GM12873 (cell line): ENCODE results near the gene CRYL1.

Experiments
- TF ChIP-seq, protein P1 (sequence below): IDR thresholded peaks from 2 replicates; pipeline ENCODE4 v1.5.1; 2012; ENCODE audit warnings: low read depth, mild to moderate bottlenecking, moderate library complexity, low read length, control low read depth; ENCODE audit not compliant: insufficient read depth; ENCODE audit errors: missing control alignments

Gene CRYL1

DNA sequence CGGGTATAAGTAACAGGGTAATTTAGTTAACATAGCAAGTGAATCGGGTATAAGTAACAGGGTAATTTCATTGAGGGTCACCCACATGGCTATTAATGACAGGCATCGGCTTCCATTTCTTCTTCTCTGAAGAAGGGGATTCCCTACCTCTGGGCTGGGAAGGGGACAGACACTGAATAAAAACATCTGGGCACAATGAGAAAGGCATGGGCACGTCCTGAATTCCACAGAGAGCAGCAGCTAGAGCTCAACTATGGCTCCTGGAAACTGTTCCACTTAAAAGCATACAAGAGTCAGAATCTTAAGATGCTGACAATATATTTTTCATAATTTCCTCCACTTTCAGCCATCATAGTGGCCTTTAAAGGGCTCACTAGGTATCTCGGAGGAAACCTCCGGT lies 51.8 kb downstream of the CRYL1 start:
- TF ChIP-seq, protein P1, sequence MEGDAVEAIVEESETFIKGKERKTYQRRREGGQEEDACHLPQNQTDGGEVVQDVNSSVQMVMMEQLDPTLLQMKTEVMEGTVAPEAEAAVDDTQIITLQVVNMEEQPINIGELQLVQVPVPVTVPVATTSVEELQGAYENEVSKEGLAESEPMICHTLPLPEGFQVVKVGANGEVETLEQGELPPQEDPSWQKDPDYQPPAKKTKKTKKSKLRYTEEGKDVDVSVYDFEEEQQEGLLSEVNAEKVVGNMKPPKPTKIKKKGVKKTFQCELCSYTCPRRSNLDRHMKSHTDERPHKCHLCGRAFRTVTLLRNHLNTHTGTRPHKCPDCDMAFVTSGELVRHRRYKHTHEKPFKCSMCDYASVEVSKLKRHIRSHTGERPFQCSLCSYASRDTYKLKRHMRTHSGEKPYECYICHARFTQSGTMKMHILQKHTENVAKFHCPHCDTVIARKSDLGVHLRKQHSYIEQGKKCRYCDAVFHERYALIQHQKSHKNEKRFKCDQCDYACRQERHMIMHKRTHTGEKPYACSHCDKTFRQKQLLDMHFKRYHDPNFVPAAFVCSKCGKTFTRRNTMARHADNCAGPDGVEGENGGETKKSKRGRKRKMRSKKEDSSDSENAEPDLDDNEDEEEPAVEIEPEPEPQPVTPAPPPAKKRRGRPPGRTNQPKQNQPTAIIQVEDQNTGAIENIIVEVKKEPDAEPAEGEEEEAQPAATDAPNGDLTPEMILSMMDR = no peak

DNA sequence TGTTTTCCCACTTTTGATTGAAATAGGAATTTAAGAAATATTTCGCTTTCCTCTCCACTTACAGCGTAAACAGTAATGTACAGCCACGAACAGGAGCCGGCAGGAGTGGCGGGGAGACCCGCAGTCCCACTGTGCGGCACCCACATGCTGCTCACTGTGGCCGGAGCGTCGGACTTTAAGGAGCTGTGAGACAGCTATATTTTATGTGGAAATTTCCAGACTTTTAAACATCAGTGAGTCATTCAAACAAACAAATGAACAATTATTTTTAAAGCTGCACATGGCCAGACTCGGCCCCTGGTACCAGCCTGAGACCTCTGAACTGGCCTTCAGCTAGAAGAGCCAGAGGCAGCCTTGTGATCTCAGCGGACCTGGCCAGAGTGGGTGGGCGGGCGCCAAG lies 52.5 kb downstream of the CRYL1 start:
- TF ChIP-seq, protein P1 = no peak

DNA sequence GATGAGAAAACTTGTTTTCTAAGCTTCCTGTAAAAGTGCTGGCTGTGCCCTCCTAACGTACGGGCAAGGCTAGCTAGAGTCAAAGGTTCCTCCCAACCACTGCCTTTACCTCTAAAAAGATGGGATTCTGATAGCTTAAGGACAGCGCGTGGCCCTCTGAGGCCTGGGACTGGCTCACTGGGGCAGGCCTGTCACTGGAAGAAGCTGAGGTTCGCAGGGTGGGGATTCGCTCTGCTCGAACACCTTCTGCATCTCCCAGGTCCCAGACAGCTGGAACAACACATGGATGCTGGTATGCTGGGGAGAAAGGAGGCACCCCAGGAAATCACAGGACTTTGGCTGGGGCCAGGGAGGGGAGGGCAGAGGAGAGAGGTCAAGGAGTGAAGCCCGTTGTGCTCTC lies 53.1 kb downstream of the CRYL1 start:
- TF ChIP-seq, protein P1 = no peak

DNA sequence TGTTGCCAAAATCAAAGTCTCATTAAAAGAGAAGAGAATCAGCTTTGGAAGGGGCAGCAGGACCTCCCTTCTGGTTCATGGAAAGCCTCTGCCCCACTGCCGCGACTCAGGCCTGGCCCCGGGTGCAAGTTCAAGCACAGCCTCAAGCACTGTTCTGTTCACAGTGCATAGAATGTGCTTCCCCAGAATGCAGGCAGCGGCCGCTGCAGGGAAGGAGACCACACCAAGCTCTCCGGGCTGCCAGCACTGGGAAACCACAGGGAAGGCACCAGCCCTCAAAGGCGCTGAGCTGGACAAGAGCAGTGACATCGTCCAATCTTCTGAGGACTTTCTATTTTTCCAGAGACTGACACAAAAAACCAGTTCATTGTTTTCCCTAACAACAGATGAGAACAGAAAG lies 55.5 kb downstream of the CRYL1 start:
- TF ChIP-seq, protein P1 = no peak

DNA sequence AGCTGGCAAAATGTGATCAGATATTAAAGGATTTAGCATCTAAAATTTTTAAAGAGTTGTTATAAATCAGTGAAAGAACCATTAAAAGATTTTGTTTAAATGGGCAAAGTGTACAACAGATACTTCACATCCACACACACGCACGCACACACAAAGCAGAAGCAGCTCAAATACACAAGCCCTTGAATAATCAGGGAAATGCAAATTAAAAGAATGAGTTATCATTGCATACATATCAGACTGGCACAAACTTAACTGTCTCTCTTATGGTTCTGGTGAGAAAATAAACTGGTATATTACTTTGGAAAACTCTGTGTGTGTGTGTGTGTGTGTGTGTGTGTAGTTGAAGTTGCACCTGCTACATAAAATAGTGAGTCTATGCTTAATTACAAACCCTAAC lies 59.3 kb downstream of the CRYL1 start:
- TF ChIP-seq, protein P1 = no peak

DNA sequence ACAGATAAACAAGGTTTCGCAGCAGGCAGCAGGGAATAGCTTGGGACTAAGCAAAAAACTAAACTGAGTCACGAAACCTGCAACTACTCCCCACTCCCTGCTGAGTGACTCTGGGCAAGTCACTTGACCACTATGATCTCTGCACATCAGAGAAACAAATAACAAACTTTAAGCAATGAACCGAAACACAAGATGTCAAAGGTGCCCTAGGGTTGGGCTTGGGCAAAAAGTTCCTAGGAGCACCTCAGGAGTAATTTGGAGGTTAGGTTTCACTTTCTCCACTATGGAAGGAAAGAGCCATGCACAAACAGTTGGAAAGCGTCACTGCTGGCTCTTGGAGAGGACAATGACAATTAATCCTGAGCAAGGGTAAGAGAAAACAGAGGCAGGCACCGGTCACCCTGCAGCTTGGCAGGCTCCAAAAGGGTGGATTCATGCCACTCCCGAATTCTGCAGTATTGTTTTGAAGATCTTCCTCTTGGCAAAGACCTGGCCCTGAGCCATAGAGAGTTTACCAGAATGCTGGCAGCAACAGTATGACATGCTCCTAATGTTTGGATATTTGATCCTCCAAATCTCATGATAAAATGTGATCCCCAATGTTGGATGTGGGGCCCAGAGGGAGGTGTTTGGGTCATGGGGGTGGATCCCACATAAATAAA lies 60.3 kb downstream of the CRYL1 start:
- TF ChIP-seq, protein P1 = no peak

DNA sequence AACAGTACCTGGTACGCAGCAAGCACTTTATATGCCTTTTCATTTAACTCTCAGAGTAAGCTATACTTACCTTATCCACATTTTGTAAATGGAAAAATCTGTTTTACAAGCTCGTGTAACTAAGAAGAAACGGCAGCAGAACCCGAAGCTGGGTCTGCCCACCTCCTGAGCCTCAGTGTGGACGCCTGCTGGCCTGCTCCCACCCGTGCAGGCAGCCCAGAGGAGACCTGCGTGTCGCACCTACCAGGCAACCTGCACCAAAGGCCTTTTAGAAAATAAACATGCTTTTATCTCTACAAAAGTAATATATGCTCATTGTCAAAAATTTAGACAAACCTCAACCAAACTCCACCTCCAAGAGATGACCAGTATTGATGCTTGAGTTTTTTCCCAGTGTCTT lies 62.7 kb downstream of the CRYL1 start:
- TF ChIP-seq, protein P1 = no peak
